IMR-90 (cell line): ENCODE data around the gene MPZL2. TPM values are rescaled to one million over a fixed set of nuclear protein-coding genes. Genes with fewer than 3 reads are reported as not detected.

Source experiments
- ATAC-seq: fragments of 200-7000 bp; cut with Tn5 transposase; 2 replicates; pipeline ENCODE4 v1.9.1; 2020; ENCODE audit warnings: low read depth, mild to moderate bottlenecking, moderate library complexity
- BruUV-seq: library from RNA; stranded (reverse); fragments of 400-500 nt; replicated peaks from 2 replicates; lab custom pipeline; 2021; lab: Mats Ljungman, UMichigan
- CTCF ChIA-PET: fragments of 300-600 bp; formaldehyde crosslinking; extraction: SDS; loops from one replicate; lab custom pipeline; 2021; ENCODE audit warnings: antibody characterized with exemption; lab: Yijun Ruan, JAX
- POLR2A ChIA-PET: fragments of 300-600 bp; sonication (Branson Sonifier 250); formaldehyde crosslinking; loops from one replicate; lab custom pipeline; 2022; ENCODE audit warnings: antibody characterized with exemption; ENCODE audit not compliant: unreplicated experiment; lab: Charles Lee
- DNase-seq: peaks from one replicate; pipeline ENCODE4 v3.0.0; 2013
- H2AFZ ChIP-seq: replicated peaks from 2 replicates; pipeline ENCODE3; 2013; ENCODE audit warnings: low read length, mild to moderate bottlenecking; ENCODE audit not compliant: poor library complexity
- H2AK5ac ChIP-seq: 2 replicates; pipeline ENCODE4 v1.6.1; 2013; ENCODE audit warnings: low read depth, low read length, inconsistent platforms
- H2AK9ac ChIP-seq: replicated peaks from 2 replicates; pipeline ENCODE3; 2013; ENCODE audit warnings: mild to moderate bottlenecking, low read depth, low read length, moderate library complexity; ENCODE audit not compliant: poor library complexity
- H2BK120ac ChIP-seq: 2 replicates; pipeline ENCODE4 v1.6.1; 2013; ENCODE audit warnings: low read depth, low read length, inconsistent platforms
- H2BK15ac ChIP-seq: 3 replicates; pipeline ENCODE4 v1.6.1; 2013; ENCODE audit warnings: low read depth, low read length, inconsistent platforms
- H2BK20ac ChIP-seq: 2 replicates; pipeline ENCODE4 v1.6.1; 2013; ENCODE audit warnings: low read depth, mild to moderate bottlenecking, inconsistent platforms, low read length, moderate library complexity
- H2BK5ac ChIP-seq: 2 replicates; pipeline ENCODE4 v1.6.1; 2013; ENCODE audit warnings: mild to moderate bottlenecking, low read depth, low read length, inconsistent platforms; ENCODE audit not compliant: poor library complexity, severe bottlenecking
- H3K14ac ChIP-seq: replicated peaks from 2 replicates; pipeline ENCODE4 v1.6.1; 2013; ENCODE audit warnings: low read depth, low read length, inconsistent platforms
- H3K18ac ChIP-seq: 2 replicates; pipeline ENCODE4 v1.6.1; 2013; ENCODE audit warnings: low read depth, low read length, control low read depth
- H3K23ac ChIP-seq: 2 replicates; pipeline ENCODE4 v1.6.1; 2013; ENCODE audit warnings: low read depth, low read length, inconsistent platforms
- H3K27ac ChIP-seq: 2 replicates; pipeline ENCODE4 v1.5.1; 2013; ENCODE audit warnings: mild to moderate bottlenecking, control low read depth, low read length; ENCODE audit not compliant: insufficient read depth
- H3K27me3 ChIP-seq: 2 replicates; pipeline ENCODE4 v1.6.1; 2013; ENCODE audit warnings: low read length; ENCODE audit not compliant: control insufficient read depth, insufficient read depth
- H3K36me3 ChIP-seq: 2 replicates; pipeline ENCODE4 v1.6.1; 2013; ENCODE audit warnings: low read length, mixed read lengths; ENCODE audit not compliant: control insufficient read depth, insufficient read depth
- H3K4ac ChIP-seq: 2 replicates; pipeline ENCODE4 v1.6.1; 2013; ENCODE audit warnings: low read depth, low read length, inconsistent platforms
- H3K4me1 ChIP-seq: 2 replicates; pipeline ENCODE4 v1.6.1; 2013; ENCODE audit warnings: low read length, mixed read lengths; ENCODE audit not compliant: control insufficient read depth, insufficient read depth
- H3K4me2 ChIP-seq: 2 replicates; pipeline ENCODE4 v1.6.1; 2013; ENCODE audit warnings: low read depth, mild to moderate bottlenecking, control low read depth, low read length, moderate library complexity
- H3K4me3 ChIP-seq: 2 replicates; pipeline ENCODE4 v1.5.1; 2013; ENCODE audit warnings: low read depth, mild to moderate bottlenecking, control low read depth, low read length, moderate library complexity; ENCODE audit not compliant: insufficient read depth
- H3K56ac ChIP-seq: 2 replicates; pipeline ENCODE4 v1.6.1; 2013; ENCODE audit warnings: low read length, inconsistent platforms; ENCODE audit not compliant: insufficient read depth; ENCODE audit errors: extremely low read depth
- H3K79me1 ChIP-seq, 2 experiments: 2 replicates each; pipeline ENCODE4 v1.6.1; 2013; ENCODE audit warnings: low read length in 2 of 2, inconsistent platforms in 1 of 2, low read depth in 1 of 2
- H3K9ac ChIP-seq: 2 replicates; pipeline ENCODE4 v1.6.1; 2013; ENCODE audit warnings: low read depth, low read length, control low read depth
- H3K9me1 ChIP-seq: 2 replicates; pipeline ENCODE4 v1.6.1; 2013; ENCODE audit warnings: low read length, inconsistent platforms; ENCODE audit not compliant: insufficient read depth
- H3K9me3 ChIP-seq: 2 replicates; pipeline ENCODE4 v1.6.1; 2013; ENCODE audit warnings: low read length; ENCODE audit not compliant: control insufficient read depth, insufficient read depth
- H4K20me1 ChIP-seq: 2 replicates; pipeline ENCODE4 v1.6.1; 2013; ENCODE audit warnings: low read length, inconsistent platforms; ENCODE audit not compliant: insufficient read depth
- H4K5ac ChIP-seq: 2 replicates; pipeline ENCODE4 v1.6.1; 2013; ENCODE audit warnings: mild to moderate bottlenecking, low read depth, low read length, control low read depth
- H4K8ac ChIP-seq, 2 experiments: 2 replicates each; pipeline ENCODE4 v1.6.1; 2013; ENCODE audit warnings: low read depth in 2 of 2, low read length in 2 of 2, control low read depth in 1 of 2, inconsistent platforms in 1 of 2
- H4K91ac ChIP-seq: 2 replicates; pipeline ENCODE4 v1.6.1; 2013; ENCODE audit warnings: low read depth, low read length, inconsistent platforms; ENCODE audit not compliant: insufficient read depth
- BHLHE40 ChIP-seq: fragments of 150-350 bp; IDR thresholded peaks from 2 replicates; pipeline ENCODE4 v1.6.1; 2016; ENCODE audit warnings: mild to moderate bottlenecking, low read depth, low read length
- CEBPB ChIP-seq: IDR thresholded peaks from 2 replicates; pipeline ENCODE4 v1.6.1; 2012; ENCODE audit warnings: low read depth, low read length, improper control_type of control experiment
- CHD1 ChIP-seq: IDR thresholded peaks from 2 replicates; pipeline ENCODE4 v1.6.1; 2012; ENCODE audit warnings: low read depth, low read length, improper control_type of control experiment
- FOS ChIP-seq: fragments of 150-350 bp; IDR thresholded peaks from 2 replicates; pipeline ENCODE4 v1.6.1; 2016; ENCODE audit warnings: low read depth, low read length
- MAFK ChIP-seq: IDR thresholded peaks from 2 replicates; pipeline ENCODE4 v1.6.1; 2012; ENCODE audit warnings: low read depth, low read length, improper control_type of control experiment
- MAZ ChIP-seq: IDR thresholded peaks from 2 replicates; pipeline ENCODE4 v1.6.1; 2012; ENCODE audit warnings: low read depth, mild to moderate bottlenecking, low read length, improper control_type of control experiment, moderate library complexity, borderline replicate concordance
- MXI1 ChIP-seq: IDR thresholded peaks from 2 replicates; pipeline ENCODE4 v1.6.1; 2012; ENCODE audit warnings: low read depth, mild to moderate bottlenecking, low read length, moderate library complexity, borderline replicate concordance
- NFE2L2 ChIP-seq: fragments of 150-350 bp; IDR thresholded peaks from 2 replicates; pipeline ENCODE4 v1.6.1; 2016; ENCODE audit warnings: low read depth, mild to moderate bottlenecking, low read length
- POLR2A ChIP-seq: IDR thresholded peaks from 2 replicates; pipeline ENCODE4 v1.6.1; 2012; ENCODE audit warnings: mild to moderate bottlenecking, low read depth, low read length
- RAD21 ChIP-seq: IDR thresholded peaks from 2 replicates; pipeline ENCODE4 v1.6.1; 2012; ENCODE audit warnings: low read length, improper control_type of control experiment
- RCOR1 ChIP-seq: IDR thresholded peaks from 2 replicates; pipeline ENCODE4 v1.6.1; 2012; ENCODE audit warnings: mild to moderate bottlenecking, low read length, improper control_type of control experiment; ENCODE audit not compliant: insufficient replicate concordance
- RFX5 ChIP-seq: IDR thresholded peaks from 2 replicates; pipeline ENCODE4 v1.8.0; 2012; ENCODE audit warnings: low read depth, mild to moderate bottlenecking, low read length, moderate library complexity
- SMC3 ChIP-seq: fragments of 150-350 bp; IDR thresholded peaks from 2 replicates; pipeline ENCODE4 v1.6.1; 2016; ENCODE audit warnings: low read depth, mild to moderate bottlenecking, antibody characterized with exemption, low read length, moderate library complexity
- WGBS, 2 experiments: methylation state at CpG; one replicate each; pipeline versions ENCODE4 v1.1.5 to v1.1.7; 2013; ENCODE audit warnings: missing lambda C conversion rate in 2 of 2; ENCODE audit not compliant: insufficient read length in 1 of 2; ENCODE audit errors: extremely low coverage in 2 of 2; 5-methylcytosine and 5-hydroxymethylcytosine counted together
- dilution Hi-C: fragments of 300-500 bp; cut with HindIII; formaldehyde crosslinking; loops from one replicate; pipeline ENCODE4 v1.14.3; 2018; ENCODE audit warnings: low sequenced_read_pairs; ENCODE audit not compliant: unreplicated experiment
- in situ Hi-C: fragments of 300-500 bp; cut with MboI; formaldehyde crosslinking; loops from 3 replicates; pipeline ENCODE4 v1.14.3; 2019; ENCODE audit warnings: low sequenced_read_pairs, inconsistent platforms, mixed read lengths
- intact Hi-C: fragments of 100-400 bp; cut with micrococcal nuclease; formaldehyde crosslinking; loops from 2 replicates; pipeline ENCODE4 v1.10.0; 2022
- polyA plus RNA-seq, 3 experiments: library from polyadenylated mRNA; depleted of rRNA; stranded (reverse); fragments of >200 nt; gene quantifications; 2 replicates each; pipeline ENCODE4 v1.2.3, GENCODE V29; 2012; ENCODE audit warnings: low replicate concordance in 1 of 3
- total RNA-seq: library from RNA; depleted of rRNA; stranded (reverse); fragments of >200 nt; gene quantifications from 2 replicates; pipeline ENCODE4 v1.2.3, GENCODE V29; 2012
- TF ChIP-seq, protein P1 (sequence below): fragments of 150-350 bp; IDR thresholded peaks from 2 replicates; pipeline ENCODE4 v1.6.1; 2016; ENCODE audit warnings: low read depth, mild to moderate bottlenecking, low read length, moderate library complexity, borderline replicate concordance
- TF ChIP-seq, protein P2 (sequence below): conservative IDR thresholded peaks from 2 replicates; pipeline ENCODE4 v1.5.1; 2012; ENCODE audit warnings: mild to moderate bottlenecking, low read depth, low read length, improper control_type of control experiment
- TF ChIP-seq, protein P3 (sequence below): fragments of 150-350 bp; IDR thresholded peaks from 2 replicates; pipeline ENCODE4 v1.6.1; 2017; ENCODE audit warnings: mild to moderate bottlenecking, antibody characterized with exemption, low read length, low read depth

Gene MPZL2
- total and polyA plus RNA-seq, 2 of the 4 experiments (the other 2 are of a cell fraction): not detected

GRCh38 chr11:118232659-118233058 lies 31.4 kb downstream of the MPZL2 start:
- no peak overlapping the region for H2AFZ ChIP-seq
- no peak overlapping the region for H2BK5ac ChIP-seq
- intact Hi-C loops (no loop called here), in situ Hi-C loops (no loop called here), dilution Hi-C loops (no loop called here)
- no peak overlapping the region for H3K27ac ChIP-seq
- H2BK120ac ChIP-seq: no peak overlapping the region
- H3K4me2 ChIP-seq: no peak overlapping the region
- no peak overlapping the region for H2AK9ac ChIP-seq
- H2BK15ac ChIP-seq: no peak overlapping the region
- H2AK5ac ChIP-seq: no peak overlapping the region
- no peak overlapping the region for H3K4me3 ChIP-seq
- no peaks in the 10 kb centered on the region for H3K9me3 ChIP-seq
- no peaks in the 10 kb centered on the region for H4K20me1 ChIP-seq
- H3K79me1 ChIP-seq: no peaks in the 10 kb centered on the region
- H3K9ac ChIP-seq: no peak overlapping the region
- no peak overlapping the region for H3K4ac ChIP-seq
- DNase-seq (no peak), ATAC-seq (no peak)
- H3K14ac ChIP-seq: no peak overlapping the region
- H2BK20ac ChIP-seq: no peak overlapping the region
- no TSS peak for BruUV-seq
- H3K9me1 ChIP-seq: no peaks in the 10 kb centered on the region
- no peaks in the 10 kb centered on the region for H3K4me1 ChIP-seq
- H3K18ac ChIP-seq: no peak overlapping the region
- no peak overlapping the region for H4K8ac ChIP-seq
- no peak overlapping the region for H4K5ac ChIP-seq
- no peak overlapping the region for H3K56ac ChIP-seq
- no CpG with 5 or more reads among the region's 1 CpG for WGBS, 2 experiments
- no peaks in the 10 kb centered on the region for H3K36me3 ChIP-seq
- ChIA-PET POLR2A (no interaction called here), CTCF (no interaction called here)
- H3K23ac ChIP-seq: no peak overlapping the region
- TF ChIP-seq, protein P1, sequence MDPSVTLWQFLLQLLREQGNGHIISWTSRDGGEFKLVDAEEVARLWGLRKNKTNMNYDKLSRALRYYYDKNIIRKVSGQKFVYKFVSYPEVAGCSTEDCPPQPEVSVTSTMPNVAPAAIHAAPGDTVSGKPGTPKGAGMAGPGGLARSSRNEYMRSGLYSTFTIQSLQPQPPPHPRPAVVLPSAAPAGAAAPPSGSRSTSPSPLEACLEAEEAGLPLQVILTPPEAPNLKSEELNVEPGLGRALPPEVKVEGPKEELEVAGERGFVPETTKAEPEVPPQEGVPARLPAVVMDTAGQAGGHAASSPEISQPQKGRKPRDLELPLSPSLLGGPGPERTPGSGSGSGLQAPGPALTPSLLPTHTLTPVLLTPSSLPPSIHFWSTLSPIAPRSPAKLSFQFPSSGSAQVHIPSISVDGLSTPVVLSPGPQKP: no peak
- TF ChIP-seq POLR2A (no peak), MAZ (no peak), NFE2L2 (no peak), CEBPB (no peak), RCOR1 (no peak), RFX5 (no peak), RAD21 (no peak), FOS (no peak), MAFK (no peak), CHD1 (no peak), BHLHE40 (no peak), SMC3 (no peak), MXI1 (no peak)
- TF ChIP-seq, protein P2, sequence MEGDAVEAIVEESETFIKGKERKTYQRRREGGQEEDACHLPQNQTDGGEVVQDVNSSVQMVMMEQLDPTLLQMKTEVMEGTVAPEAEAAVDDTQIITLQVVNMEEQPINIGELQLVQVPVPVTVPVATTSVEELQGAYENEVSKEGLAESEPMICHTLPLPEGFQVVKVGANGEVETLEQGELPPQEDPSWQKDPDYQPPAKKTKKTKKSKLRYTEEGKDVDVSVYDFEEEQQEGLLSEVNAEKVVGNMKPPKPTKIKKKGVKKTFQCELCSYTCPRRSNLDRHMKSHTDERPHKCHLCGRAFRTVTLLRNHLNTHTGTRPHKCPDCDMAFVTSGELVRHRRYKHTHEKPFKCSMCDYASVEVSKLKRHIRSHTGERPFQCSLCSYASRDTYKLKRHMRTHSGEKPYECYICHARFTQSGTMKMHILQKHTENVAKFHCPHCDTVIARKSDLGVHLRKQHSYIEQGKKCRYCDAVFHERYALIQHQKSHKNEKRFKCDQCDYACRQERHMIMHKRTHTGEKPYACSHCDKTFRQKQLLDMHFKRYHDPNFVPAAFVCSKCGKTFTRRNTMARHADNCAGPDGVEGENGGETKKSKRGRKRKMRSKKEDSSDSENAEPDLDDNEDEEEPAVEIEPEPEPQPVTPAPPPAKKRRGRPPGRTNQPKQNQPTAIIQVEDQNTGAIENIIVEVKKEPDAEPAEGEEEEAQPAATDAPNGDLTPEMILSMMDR: no peak
- TF ChIP-seq, protein P3, sequence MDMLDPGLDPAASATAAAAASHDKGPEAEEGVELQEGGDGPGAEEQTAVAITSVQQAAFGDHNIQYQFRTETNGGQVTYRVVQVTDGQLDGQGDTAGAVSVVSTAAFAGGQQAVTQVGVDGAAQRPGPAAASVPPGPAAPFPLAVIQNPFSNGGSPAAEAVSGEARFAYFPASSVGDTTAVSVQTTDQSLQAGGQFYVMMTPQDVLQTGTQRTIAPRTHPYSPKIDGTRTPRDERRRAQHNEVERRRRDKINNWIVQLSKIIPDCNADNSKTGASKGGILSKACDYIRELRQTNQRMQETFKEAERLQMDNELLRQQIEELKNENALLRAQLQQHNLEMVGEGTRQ: no peak
- H4K91ac ChIP-seq: no peak overlapping the region
- no peaks in the 10 kb centered on the region; the same call in 1 of the 2 replicates for H3K27me3 ChIP-seq
